ENCODE measurements around the gene RBM23.

GRCh38 chr14:22850944-22851764 is 67.8 kb downstream of the RBM23 start:
- TF ChIP-seq, protein P1, sequence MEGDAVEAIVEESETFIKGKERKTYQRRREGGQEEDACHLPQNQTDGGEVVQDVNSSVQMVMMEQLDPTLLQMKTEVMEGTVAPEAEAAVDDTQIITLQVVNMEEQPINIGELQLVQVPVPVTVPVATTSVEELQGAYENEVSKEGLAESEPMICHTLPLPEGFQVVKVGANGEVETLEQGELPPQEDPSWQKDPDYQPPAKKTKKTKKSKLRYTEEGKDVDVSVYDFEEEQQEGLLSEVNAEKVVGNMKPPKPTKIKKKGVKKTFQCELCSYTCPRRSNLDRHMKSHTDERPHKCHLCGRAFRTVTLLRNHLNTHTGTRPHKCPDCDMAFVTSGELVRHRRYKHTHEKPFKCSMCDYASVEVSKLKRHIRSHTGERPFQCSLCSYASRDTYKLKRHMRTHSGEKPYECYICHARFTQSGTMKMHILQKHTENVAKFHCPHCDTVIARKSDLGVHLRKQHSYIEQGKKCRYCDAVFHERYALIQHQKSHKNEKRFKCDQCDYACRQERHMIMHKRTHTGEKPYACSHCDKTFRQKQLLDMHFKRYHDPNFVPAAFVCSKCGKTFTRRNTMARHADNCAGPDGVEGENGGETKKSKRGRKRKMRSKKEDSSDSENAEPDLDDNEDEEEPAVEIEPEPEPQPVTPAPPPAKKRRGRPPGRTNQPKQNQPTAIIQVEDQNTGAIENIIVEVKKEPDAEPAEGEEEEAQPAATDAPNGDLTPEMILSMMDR (IDR thresholded peaks at IDR 0.05), result no peak
- TF ChIP-seq ZFX (IDR thresholded peaks at IDR 0.05; ENCODE audit: borderline replicate concordance), result no peak

All from 22Rv1 (cell line).